ENCODE results near the gene FLT3LG.
A peak's percentile ranks its signal among the peaks of the same experiment; 100 is the strongest.

Gene FLT3LG

DNA sequence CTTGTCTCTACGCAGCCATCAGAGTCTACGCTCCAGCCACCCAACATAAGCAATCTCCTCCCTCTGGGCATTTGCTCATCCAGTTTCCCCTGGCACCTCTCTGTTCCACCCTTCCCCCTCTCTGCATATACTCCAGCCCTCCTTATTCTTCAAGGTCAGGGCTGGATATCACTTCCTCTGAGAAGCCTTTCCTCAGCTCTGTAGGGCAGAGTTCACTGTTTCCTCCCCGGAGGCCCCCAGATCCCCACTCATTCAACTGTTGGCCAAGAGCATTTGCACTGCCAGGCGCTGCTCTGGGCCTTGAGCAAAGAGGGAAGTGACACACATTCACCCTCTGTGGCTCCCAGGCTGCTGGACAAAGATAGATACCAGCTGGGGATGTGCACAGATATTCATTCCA is 41.8 kb downstream of the FLT3LG start:
- no peak for DNase-seq (ENCODE audit: low spot score)

DNA sequence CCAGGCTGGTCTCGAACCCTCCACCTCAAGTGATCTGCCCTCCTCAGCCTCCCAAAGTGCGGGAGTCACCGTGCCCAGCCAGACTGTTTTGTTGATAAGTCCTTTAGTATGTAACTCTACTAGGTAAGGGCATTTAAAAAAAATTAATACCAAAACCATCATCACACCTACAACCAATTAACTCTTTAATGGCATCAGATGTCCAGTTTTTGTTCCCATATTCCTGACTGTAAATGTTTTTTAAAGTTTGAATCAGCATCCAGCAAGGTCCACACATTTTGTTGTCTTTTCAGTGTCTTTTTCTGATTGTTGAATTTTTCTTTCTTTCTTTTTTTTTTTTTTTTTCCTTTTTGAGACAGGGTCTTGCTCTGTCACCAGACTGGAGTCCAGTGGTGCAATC is 44.0 kb downstream of the FLT3LG start:
- no peak for DNase-seq (ENCODE audit: low spot score)

DNA sequence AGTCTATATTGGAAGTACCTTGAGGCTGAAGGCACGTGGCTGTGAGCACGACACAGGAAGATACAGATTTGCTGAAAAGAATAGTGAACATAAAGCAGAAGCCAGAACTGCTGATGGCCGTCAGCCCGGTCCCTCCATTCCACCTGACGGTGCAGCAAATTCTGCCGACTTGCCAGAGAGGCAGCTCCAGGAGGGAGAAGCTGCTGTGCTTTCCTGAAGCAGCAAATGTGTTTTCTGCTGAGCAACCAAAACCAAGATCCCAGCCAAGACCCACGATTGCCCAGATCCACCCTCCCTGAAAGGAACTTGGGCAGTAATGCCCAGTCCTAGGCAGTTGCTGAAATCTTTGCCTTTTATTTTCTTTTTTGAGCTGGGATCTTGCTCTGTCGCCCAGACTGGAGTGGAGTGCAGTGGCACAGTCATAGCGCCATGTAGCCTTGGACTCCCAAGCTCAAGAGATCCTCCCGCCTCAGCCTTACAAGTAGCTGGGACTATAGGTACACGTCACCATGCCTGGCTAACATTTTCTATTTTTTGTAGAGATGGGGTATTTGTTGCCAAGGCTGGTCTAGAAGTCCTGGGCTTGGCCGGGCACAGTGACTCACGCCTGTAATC is 46.8 kb downstream of the FLT3LG start:
- no peak for DNase-seq (ENCODE audit: low spot score)

DNA sequence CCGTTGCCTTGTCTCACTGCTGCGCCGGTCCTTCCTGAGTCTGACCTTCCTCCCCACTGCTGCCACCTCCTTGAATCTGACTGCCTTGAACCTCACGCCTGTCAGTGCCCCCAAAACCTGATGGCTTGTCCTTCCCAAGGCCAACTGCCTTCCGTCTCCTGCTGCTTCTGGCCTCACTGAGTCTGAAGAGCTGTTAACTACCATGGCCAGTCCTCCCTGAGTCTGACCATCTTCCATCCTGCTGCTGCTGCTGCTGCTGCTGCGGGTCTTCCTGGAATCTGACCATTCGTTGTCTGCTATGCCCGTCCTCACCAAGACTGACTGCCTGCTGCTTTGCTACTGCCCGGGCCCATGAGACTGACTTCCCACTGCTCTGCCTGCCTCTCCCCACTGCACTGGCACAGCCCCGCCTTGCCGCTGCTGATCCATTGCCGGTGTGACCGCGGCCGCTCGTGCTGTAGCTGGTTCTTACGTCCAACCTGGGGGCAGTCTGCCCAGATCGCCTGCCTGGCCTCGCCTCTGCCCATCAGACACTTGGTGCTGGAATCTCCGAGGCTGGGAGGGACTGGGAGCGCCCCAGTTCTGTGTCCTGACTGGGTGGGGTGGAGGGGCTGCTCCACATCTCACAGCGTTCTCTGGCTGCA is 50.9 kb downstream of the FLT3LG start:
- DNase-seq (ENCODE audit: low spot score) = no peak

DNA sequence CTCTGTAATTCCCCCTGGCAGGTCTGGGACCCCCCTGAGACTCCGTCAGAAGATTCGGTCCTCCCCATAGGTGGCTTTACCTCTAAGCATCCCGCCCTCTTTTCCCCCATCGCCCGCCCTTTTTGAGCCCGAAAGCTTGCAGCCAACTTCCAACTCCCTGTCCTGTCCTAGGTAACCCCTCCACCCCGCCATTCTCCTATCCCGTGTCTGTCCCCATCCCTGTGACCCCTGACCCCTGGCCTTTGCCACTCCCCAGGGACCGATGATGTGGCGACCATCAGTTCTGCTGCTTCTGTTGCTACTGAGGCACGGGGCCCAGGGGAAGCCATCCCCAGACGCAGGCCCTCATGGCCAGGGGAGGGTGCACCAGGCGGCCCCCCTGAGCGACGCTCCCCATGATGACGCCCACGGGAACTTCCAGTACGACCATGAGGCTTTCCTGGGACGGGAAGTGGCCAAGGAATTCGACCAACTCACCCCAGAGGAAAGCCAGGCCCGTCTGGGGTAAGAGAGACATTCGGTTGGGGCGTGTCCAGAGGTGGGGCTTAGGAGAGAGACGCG is 54.3 kb downstream of the FLT3LG start:
- peak; percentile 70 for DNase-seq (ENCODE audit: low spot score)

DNA sequence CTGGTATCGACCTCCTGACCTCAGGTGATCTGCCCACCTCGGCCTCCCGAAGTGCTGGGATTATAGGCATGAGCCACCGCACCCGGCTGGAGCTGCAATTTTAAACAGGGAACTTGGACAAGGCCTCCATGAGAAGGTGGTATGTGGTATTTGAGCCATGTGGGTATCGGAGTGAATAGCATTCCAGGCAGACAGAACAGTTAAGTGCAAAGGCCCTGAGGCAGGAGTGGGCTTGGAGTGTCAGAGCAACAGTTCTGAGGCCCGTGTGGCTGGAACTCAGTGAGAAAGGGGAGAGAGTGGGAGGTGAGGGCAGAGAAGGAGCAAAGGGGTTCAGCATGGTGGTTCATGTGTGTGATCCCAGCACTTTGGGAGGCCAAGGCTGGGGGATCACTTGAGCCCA is 56.7 kb downstream of the FLT3LG start:
- DNase-seq (ENCODE audit: low spot score) = no peak

DNA sequence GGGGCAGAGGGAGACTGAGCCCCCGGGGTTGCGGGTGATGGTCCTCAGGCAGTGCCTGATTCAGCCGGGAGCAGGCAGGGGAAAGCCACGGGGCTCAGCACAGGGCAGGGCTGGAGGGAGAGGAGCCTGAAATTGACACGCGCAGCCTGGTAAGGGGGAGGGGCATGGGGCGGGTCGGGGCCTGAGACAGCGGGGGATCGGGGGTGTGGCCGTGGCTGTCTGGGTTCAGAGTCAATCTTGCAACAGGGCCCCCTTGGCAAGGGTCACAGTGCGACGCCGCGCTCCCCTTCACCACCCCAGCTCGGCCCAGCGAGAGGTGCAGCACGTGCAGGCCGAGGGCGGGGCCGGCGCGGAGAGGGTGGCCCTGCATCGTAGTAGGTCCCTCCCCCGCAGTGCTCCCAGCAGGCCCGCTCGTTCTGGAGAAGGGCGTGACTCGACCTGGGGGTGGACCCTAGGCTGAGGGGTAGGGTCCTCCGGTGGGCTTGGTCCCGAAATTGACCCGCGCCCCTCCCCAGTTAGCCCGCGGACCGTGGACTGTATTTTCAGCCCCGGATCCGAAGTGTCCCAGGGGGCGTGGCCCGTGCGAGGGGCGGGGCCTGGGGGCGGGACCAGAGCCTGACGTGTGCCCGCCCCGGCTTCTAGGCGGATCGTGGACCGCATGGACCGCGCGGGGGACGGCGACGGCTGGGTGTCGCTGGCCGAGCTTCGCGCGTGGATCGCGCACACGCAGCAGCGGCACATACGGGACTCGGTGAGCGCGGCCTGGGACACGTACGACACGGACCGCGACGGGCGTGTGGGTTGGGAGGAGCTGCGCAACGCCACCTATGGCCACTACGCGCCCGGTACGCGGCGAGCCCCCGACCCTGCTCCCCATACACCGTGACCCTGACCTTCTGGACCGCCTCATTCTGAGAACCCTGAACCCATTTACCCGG is 59.8 kb downstream of the FLT3LG start:
- DNase-seq (ENCODE audit: low spot score) = peak; percentile 63

DNA sequence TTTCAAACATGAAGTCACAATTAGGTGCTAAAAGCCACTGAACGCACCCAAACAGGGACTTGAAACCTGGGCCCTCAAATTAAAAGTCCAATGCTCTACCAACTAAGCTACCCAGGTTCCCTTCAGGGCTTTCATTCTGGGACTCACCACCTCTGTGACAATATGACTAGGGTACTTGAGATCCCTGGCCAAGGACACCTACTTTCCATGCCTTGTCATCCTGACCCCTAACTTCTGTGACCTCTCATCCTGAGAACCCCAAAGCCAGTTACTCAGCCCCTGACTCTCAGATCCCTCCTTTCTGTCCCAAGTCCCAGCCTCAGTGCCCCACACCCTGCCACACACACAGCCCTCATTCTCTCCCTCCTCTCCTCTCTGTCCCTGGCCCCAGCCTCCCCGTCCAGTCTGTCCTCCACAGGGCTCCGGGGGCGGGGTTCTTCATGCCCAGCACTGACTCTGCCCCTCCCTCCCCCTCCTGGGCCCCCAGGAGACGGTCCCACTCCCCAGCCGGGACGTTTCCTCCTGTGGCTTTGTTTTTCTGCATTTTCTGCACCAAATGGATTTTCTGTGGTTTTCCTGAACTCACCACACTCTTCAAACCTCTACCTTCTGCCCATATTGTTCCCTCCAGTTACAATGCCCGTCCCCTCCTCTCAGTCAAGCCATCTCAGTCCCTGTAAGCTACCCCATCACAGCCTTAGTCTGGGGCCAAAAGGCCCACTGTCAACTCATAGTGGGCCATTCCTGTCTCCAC is 60.8 kb downstream of the FLT3LG start:
- DNase-seq (ENCODE audit: low spot score) = no peak

All from hepatic stellate cell (primary cell).